Measurements from ENCODE around the gene FOXP1. TPM values are rescaled to one million over a fixed set of nuclear protein-coding genes. Genes with fewer than 3 reads are reported as not detected.

The FOXP1 gene
- total and polyA plus RNA-seq, 2 donors (not counting 1 experiment from before 2014, with no cell fraction given), result 91.1 to 508 TPM

DNA sequence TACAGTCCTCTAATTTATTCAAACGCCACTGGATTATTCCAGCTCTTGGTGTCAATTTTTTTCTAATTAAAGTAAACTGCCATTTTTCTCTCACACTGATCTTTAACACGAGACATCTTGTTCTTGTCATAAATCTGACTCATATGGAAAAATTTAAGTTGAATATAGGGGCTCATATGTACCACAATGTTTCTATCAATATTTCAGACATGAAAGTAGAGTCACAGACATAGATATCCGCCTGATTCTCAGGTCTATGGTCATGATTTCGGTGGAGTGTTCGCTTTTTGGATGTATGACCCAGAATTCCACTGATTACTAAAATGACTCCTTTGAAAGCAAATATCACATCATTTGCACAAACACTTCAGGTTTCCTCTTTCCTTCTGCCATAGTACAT, 552.8 kb downstream of the FOXP1 start:
- ChIA-PET POLR2A (no interaction called here), CTCF (interaction anchor here (1.1 to 3.6 kb wide), 6 partner anchors 14 to 38 kb away, joined by 3 to 7 read pairs (median 4); no protein-coding TSS in a partner anchor)
- Histone ChIP-seq H3K9me3 (ENCODE audit: control extremely low read depth in 1 of 3, control insufficient read depth in 2 of 3, insufficient read depth in 1 of 3, low read length in 2 of 3) (no peaks in the 10 kb centered on the region), H3K4me3 (ENCODE audit: control extremely low read depth in 1 of 5, extremely low read depth in 1 of 5, insufficient read depth in 1 of 5, low read depth in 2 of 5, low read length in 4 of 5) (no peak overlapping the region), H3K27ac (ENCODE audit: low read length in 2 of 2) (peak overlapping the region; percentile 89 to 91), H4K20me1 (ENCODE audit: control insufficient read depth, insufficient read depth, low read length, poor library complexity, severe bottlenecking) (peaks cover 18% of the 10 kb centered on the region), H3K79me2 (ENCODE audit: control insufficient read depth, insufficient read depth, low read length) (peaks cover 98% of the 10 kb centered on the region), H3K27me3 (replicated peaks in 1 of 4; ENCODE audit: control extremely low read depth in 1 of 4, control insufficient read depth in 3 of 4, insufficient read depth in 4 of 4, low read length in 3 of 4) (no peaks in the 10 kb centered on the region), H2AFZ (ENCODE audit: insufficient read depth, low read depth, low read length, poor library complexity, severe bottlenecking) (no peak overlapping the region), H3K4me1 (ENCODE audit: control insufficient read depth in 2 of 2, insufficient read depth in 2 of 2, low read length in 2 of 2) (peaks cover 79 to 86% of the 10 kb centered on the region in 2 donors), H3K9ac (ENCODE audit: low read length) (peak overlapping the region; percentile 27), H3K36me3 (replicated peaks in 1 of 2; ENCODE audit: control extremely low read depth in 1 of 2, control insufficient read depth in 1 of 2, extremely low read depth in 1 of 2, insufficient read depth in 2 of 2, low read length in 1 of 2) (peaks cover 2 to 75% of the 10 kb centered on the region in 2 experiments), H3K4me2 (replicated peaks; ENCODE audit: low read depth, low read length, poor library complexity, severe bottlenecking) (peak overlapping the region; percentile 58)
- TF ChIP-seq EZH2 (IDR thresholded peaks at IDR 0.05; ENCODE audit: borderline replicate concordance, insufficient read depth, low read depth, low read length, poor library complexity, severe bottlenecking), result no peak
- TF ChIP-seq, protein P1, sequence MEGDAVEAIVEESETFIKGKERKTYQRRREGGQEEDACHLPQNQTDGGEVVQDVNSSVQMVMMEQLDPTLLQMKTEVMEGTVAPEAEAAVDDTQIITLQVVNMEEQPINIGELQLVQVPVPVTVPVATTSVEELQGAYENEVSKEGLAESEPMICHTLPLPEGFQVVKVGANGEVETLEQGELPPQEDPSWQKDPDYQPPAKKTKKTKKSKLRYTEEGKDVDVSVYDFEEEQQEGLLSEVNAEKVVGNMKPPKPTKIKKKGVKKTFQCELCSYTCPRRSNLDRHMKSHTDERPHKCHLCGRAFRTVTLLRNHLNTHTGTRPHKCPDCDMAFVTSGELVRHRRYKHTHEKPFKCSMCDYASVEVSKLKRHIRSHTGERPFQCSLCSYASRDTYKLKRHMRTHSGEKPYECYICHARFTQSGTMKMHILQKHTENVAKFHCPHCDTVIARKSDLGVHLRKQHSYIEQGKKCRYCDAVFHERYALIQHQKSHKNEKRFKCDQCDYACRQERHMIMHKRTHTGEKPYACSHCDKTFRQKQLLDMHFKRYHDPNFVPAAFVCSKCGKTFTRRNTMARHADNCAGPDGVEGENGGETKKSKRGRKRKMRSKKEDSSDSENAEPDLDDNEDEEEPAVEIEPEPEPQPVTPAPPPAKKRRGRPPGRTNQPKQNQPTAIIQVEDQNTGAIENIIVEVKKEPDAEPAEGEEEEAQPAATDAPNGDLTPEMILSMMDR (IDR thresholded peaks at IDR 0.05), result no peak
- WGBS (ENCODE audit: insufficient coverage), result 100% methylated on average over 2 of the region's 5 CpGs
- H3K27me3 Mint-ChIP-seq, result no peaks in the 10 kb centered on the region
- intact Hi-C loops (cut with micrococcal nuclease), result loop anchor here (1.0 kb wide), 2 partner anchors 19 to 57 kb away; no protein-coding TSS in a partner anchor
- H3K27ac Mint-ChIP-seq, result peak overlapping the region; percentile 96
- peaks cover 93% of the 10 kb centered on the region for H3K4me1 Mint-ChIP-seq
- DNase-seq (no peak), ATAC-seq (ENCODE audit: low read depth) (no peak)
- peak overlapping the region; percentile 69 for H3K4me3 Mint-ChIP-seq
- no peaks in the 10 kb centered on the region for H3K9me3 Mint-ChIP-seq (ENCODE audit: insufficient read depth)

DNA sequence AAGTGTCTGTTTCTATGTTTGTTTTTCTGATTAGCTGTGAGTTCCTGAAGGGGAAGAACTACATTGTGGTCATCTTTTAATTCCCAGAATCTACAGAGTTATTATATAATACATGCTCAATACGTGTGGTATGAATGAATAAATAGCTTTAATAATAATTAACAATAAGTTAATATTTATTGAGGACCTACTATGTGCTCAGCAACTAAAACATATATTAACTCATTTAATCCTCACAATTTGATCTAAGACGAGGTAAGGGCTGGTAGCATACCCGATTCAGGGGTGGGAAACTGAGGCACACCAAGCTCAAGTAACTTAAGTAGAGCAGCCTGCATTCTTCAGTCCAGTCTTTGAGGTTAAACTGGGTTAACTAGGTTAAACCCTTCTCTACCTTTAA, 553.8 kb downstream of the FOXP1 start:
- H3K4me2 ChIP-seq (replicated peaks; ENCODE audit: low read depth, low read length, poor library complexity, severe bottlenecking), result no peak overlapping the region
- peaks cover 93% of the 10 kb centered on the region for H3K4me1 Mint-ChIP-seq
- peaks cover 99% of the 10 kb centered on the region for H3K79me2 ChIP-seq (ENCODE audit: control insufficient read depth, insufficient read depth, low read length)
- H3K27me3 Mint-ChIP-seq, result no peaks in the 10 kb centered on the region
- peaks cover 77 to 86% of the 10 kb centered on the region in 2 donors for H3K4me1 ChIP-seq (ENCODE audit: control insufficient read depth in 2 of 2, insufficient read depth in 2 of 2, low read length in 2 of 2)
- H4K20me1 ChIP-seq (ENCODE audit: control insufficient read depth, insufficient read depth, low read length, poor library complexity, severe bottlenecking), result peaks cover 18% of the 10 kb centered on the region
- H3K36me3 ChIP-seq (replicated peaks in 1 of 2; ENCODE audit: control extremely low read depth in 1 of 2, control insufficient read depth in 1 of 2, extremely low read depth in 1 of 2, insufficient read depth in 2 of 2, low read length in 1 of 2), result peaks cover 2 to 76% of the 10 kb centered on the region in 2 experiments
- no peaks in the 10 kb centered on the region for H3K9me3 ChIP-seq (ENCODE audit: control extremely low read depth in 1 of 3, control insufficient read depth in 2 of 3, insufficient read depth in 1 of 3, low read length in 2 of 3)
- no peak overlapping the region for H3K4me3 ChIP-seq (ENCODE audit: control extremely low read depth in 1 of 5, extremely low read depth in 1 of 5, insufficient read depth in 1 of 5, low read depth in 2 of 5, low read length in 4 of 5)
- DNase-seq (no peak), ATAC-seq (ENCODE audit: low read depth) (no peak)
- POLR2A ChIA-PET, result no interaction called here
- no peaks in the 10 kb centered on the region for H3K9me3 Mint-ChIP-seq (ENCODE audit: insufficient read depth)
- CTCF ChIA-PET, result interaction anchor here (1.1 to 3.6 kb wide), 7 partner anchors 13 to 556 kb away, joined by 3 to 10 read pairs (median 5); no protein-coding TSS in a partner anchor
- no CpG with 5 or more reads among the region's 3 CpGs for WGBS (ENCODE audit: insufficient coverage)
- H3K27ac ChIP-seq (ENCODE audit: low read length in 2 of 2), result peak overlapping the region; percentile 13 to 91
- H3K27ac Mint-ChIP-seq, result peak overlapping the region; percentile 96
- no peak overlapping the region for H3K9ac ChIP-seq (ENCODE audit: low read length)
- no peak overlapping the region for H3K4me3 Mint-ChIP-seq
- TF ChIP-seq, protein P1 (IDR thresholded peaks at IDR 0.05), result no peak
- no peak for TF ChIP-seq EZH2 (IDR thresholded peaks at IDR 0.05; ENCODE audit: borderline replicate concordance, insufficient read depth, low read depth, low read length, poor library complexity, severe bottlenecking)
- H2AFZ ChIP-seq (ENCODE audit: insufficient read depth, low read depth, low read length, poor library complexity, severe bottlenecking), result no peak overlapping the region
- intact Hi-C loops (cut with micrococcal nuclease), result no loop called here
- H3K27me3 ChIP-seq (replicated peaks in 1 of 4; ENCODE audit: control extremely low read depth in 1 of 4, control insufficient read depth in 3 of 4, insufficient read depth in 4 of 4, low read length in 3 of 4), result no peaks in the 10 kb centered on the region

Measured in B cell (primary cell).